BE2C (cell line): ENCODE results near the gene MAGI2.

Source experiments
- DNase-seq: peaks from one replicate; pipeline ENCODE4 v3.0.0-alpha.2; 2020
- H3K27me3 ChIP-seq: fragments of 250-450 bp; sonication (Bioruptor Pico); 2 replicates; pipeline ENCODE4 v1.5.1; 2020; ENCODE audit warnings: mild to moderate bottlenecking
- H3K36me3 ChIP-seq: fragments of 250-450 bp; sonication (Bioruptor Pico); 2 replicates; pipeline ENCODE4 v1.5.1; 2020; ENCODE audit warnings: mild to moderate bottlenecking
- H3K4me1 ChIP-seq: fragments of 250-450 bp; sonication (Bioruptor Pico); 2 replicates; pipeline ENCODE4 v1.5.1; 2020
- H3K4me3 ChIP-seq: 2 replicates; pipeline ENCODE4 v1.5.1; 2011; ENCODE audit warnings: low read depth, low read length
- H3K9me3 ChIP-seq: fragments of 250-450 bp; sonication (Bioruptor Pico); 2 replicates; pipeline ENCODE4 v1.5.1; 2020
- CTCF ChIP-seq: IDR thresholded peaks from 2 replicates; pipeline ENCODE4 v1.5.1; 2012; ENCODE audit warnings: mild to moderate bottlenecking, low read depth, low read length

The MAGI2 gene

GRCh38 chr7:78749052-78749746, 704.3 kb downstream of the MAGI2 start:
- TF ChIP-seq CTCF, result no peak

GRCh38 chr7:78747592-78747991, 705.9 kb downstream of the MAGI2 start:
- Histone ChIP-seq H3K4me3 (no peak overlapping the region), H3K4me1 (no peaks in the 10 kb centered on the region), H3K27me3 (no peaks in the 10 kb centered on the region), H3K9me3 (no peaks in the 10 kb centered on the region), H3K36me3 (no peaks in the 10 kb centered on the region)
- no peak for DNase-seq
- TF ChIP-seq CTCF, result no peak

More at GRCh38 chr7:78749052-78749746, 704.3 kb downstream of the MAGI2 start:
- H3K4me1 ChIP-seq, result no peaks in the 10 kb centered on the region
- DNase-seq, result no peak
- no peaks in the 10 kb centered on the region for H3K36me3 ChIP-seq
- no peaks in the 10 kb centered on the region for H3K9me3 ChIP-seq
- H3K4me3 ChIP-seq, result no peak overlapping the region
- no peaks in the 10 kb centered on the region for H3K27me3 ChIP-seq

- Histone ChIP-seq H3K4me3 (no peak overlapping the region), H3K9me3 (no peaks in the 10 kb centered on the region), H3K4me1 (no peaks in the 10 kb centered on the region), H3K36me3 (no peaks in the 10 kb centered on the region), H3K27me3 (no peaks in the 10 kb centered on the region)
- TF ChIP-seq CTCF, result no peak
- DNase-seq, result no peak
Measured at GRCh38 chr7:78746301-78746700, 707.2 kb downstream of the MAGI2 start.

- TF ChIP-seq CTCF, result no peak
- no peak overlapping the region for H3K4me3 ChIP-seq
Measured at GRCh38 chr7:78742694-78743093, 710.8 kb downstream of the MAGI2 start.

GRCh38 chr7:78736548-78736947, 716.9 kb downstream of the MAGI2 start:
- Histone ChIP-seq H3K36me3 (no peaks in the 10 kb centered on the region), H3K4me3 (no peak overlapping the region), H3K27me3 (no peaks in the 10 kb centered on the region), H3K9me3 (no peaks in the 10 kb centered on the region), H3K4me1 (no peaks in the 10 kb centered on the region; the same call in 1 of the 2 replicates)
- no peak for TF ChIP-seq CTCF
- no peak for DNase-seq

More at GRCh38 chr7:78742694-78743093, 710.8 kb downstream of the MAGI2 start:
- no peaks in the 10 kb centered on the region for H3K4me1 ChIP-seq
- no peak for DNase-seq
- no peaks in the 10 kb centered on the region for H3K36me3 ChIP-seq
- no peaks in the 10 kb centered on the region for H3K27me3 ChIP-seq
- no peaks in the 10 kb centered on the region for H3K9me3 ChIP-seq

GRCh38 chr7:78734626-78735025, 718.8 kb downstream of the MAGI2 start:
- H3K36me3 ChIP-seq, result no peaks in the 10 kb centered on the region
- TF ChIP-seq CTCF, result no peak
- DNase-seq, result no peak

More at GRCh38 chr7:78734626-78735025, 718.8 kb downstream of the MAGI2 start:
- H3K4me3 ChIP-seq, result no peak overlapping the region
- H3K4me1 ChIP-seq, result no peaks in the 10 kb centered on the region; the same call in 1 of the 2 replicates
- H3K9me3 ChIP-seq, result no peaks in the 10 kb centered on the region
- H3K27me3 ChIP-seq, result no peaks in the 10 kb centered on the region
